GM12878 (cell line): Measurements from ENCODE around the gene FBXW12. TPM values are rescaled to one million over a fixed set of nuclear protein-coding genes. Genes with fewer than 3 reads are reported as not detected.
"Not testable (repeated sequence)": the region's sequence is repeated elsewhere in the genome, so short reads cannot be mapped to it uniquely, and the experiment has no call there.

ENCODE experiments used
- ATAC-seq: fragments of 200-7000 bp; cut with Tn5 transposase; 3 replicates; pipeline ENCODE4 v1.9.1; 2020; ENCODE audit warnings: mild to moderate bottlenecking, moderate library complexity
- BruUV-seq: library from RNA; stranded (reverse); fragments of 400-500 nt; replicated peaks from 2 replicates; lab custom pipeline; 2021; lab: Mats Ljungman, UMichigan
- CTCF ChIA-PET: fragments of 300-600 bp; sonication (Branson Sonifier 250); formaldehyde crosslinking; extraction: SDS; loops from one replicate; lab custom pipeline; 2021; ENCODE audit warnings: inconsistent platforms; lab: Yijun Ruan, JAX
- POLR2A ChIA-PET: fragments of 350-600 bp; formaldehyde crosslinking; extraction: SDS; loops from one replicate; lab custom pipeline; 2021; ENCODE audit warnings: inconsistent platforms; lab: Charles Lee
- RAD21 ChIA-PET: fragments of 300-600 bp; sonication (Branson Sonifier 250); formaldehyde crosslinking; loops from one replicate; lab custom pipeline; 2023; ENCODE audit warnings: antibody characterized with exemption; ENCODE audit not compliant: unreplicated experiment; lab: Charles Lee
- SMC1A ChIA-PET: fragments of 300-600 bp; sonication (Branson Sonifier 250); formaldehyde crosslinking; loops from one replicate; lab custom pipeline; 2023; ENCODE audit not compliant: unreplicated experiment, uncharacterized antibody; lab: Charles Lee
- DNase-seq: peaks from one replicate; pipeline ENCODE4 v3.0.0-alpha.2; 2011; ENCODE audit warnings: low read depth, low spot score
- FAIRE-seq: peaks from 3 replicates; lab custom pipeline; 2011; peaks lifted over from hg19 to GRCh38; lab: Jason Lieb, UNC
- H2AFZ ChIP-seq: 2 replicates; pipeline ENCODE4 v1.6.0; 2011; ENCODE audit warnings: low read depth, low read length, control low read depth; ENCODE audit not compliant: control insufficient read depth
- H3K27ac ChIP-seq: 2 replicates; pipeline ENCODE4 v1.5.1; 2011; ENCODE audit warnings: control low read depth; ENCODE audit not compliant: control insufficient read depth, insufficient read depth
- H3K27me3 ChIP-seq, 2 experiments: replicated peaks in 1 of 2; 2 replicates each; pipeline versions ENCODE4 v1.6.0 to v1.6.1; 2011; ENCODE audit warnings: low read length in 1 of 2; ENCODE audit not compliant: control insufficient read depth in 2 of 2, insufficient read depth in 2 of 2
- H3K36me3 ChIP-seq, 2 experiments: 2 replicates each; pipeline ENCODE4 v1.5.1; 2011; ENCODE audit warnings: low read length in 1 of 2; ENCODE audit not compliant: control insufficient read depth in 2 of 2, insufficient read depth in 2 of 2
- H3K4me1 ChIP-seq: 2 replicates; pipeline ENCODE4 v1.6.1; 2011; ENCODE audit warnings: mild to moderate bottlenecking, low read length, moderate library complexity, mixed read lengths; ENCODE audit not compliant: control insufficient read depth, insufficient read depth
- H3K4me2 ChIP-seq: 2 replicates; pipeline ENCODE4 v1.6.0; 2011; ENCODE audit warnings: control low read depth; ENCODE audit not compliant: control insufficient read depth, insufficient read depth
- H3K4me3 ChIP-seq: fragments of 200-600 bp; sonication (generic); 2 replicates; pipeline ENCODE4 v1.5.1; 2016
- H3K79me2 ChIP-seq: 2 replicates; pipeline ENCODE4 v1.6.0; 2011; ENCODE audit warnings: low read length; ENCODE audit not compliant: control insufficient read depth, insufficient read depth
- H3K9ac ChIP-seq: 2 replicates; pipeline ENCODE4 v1.8.0; 2011; ENCODE audit warnings: low read length, control low read depth, mixed read lengths; ENCODE audit not compliant: control insufficient read depth, insufficient read depth
- H3K9me3 ChIP-seq: replicated peaks from 3 replicates; pipeline ENCODE4 v1.5.1; 2011; ENCODE audit warnings: mild to moderate bottlenecking, low read length; ENCODE audit not compliant: control insufficient read depth, insufficient read depth
- H4K20me1 ChIP-seq: 2 replicates; pipeline ENCODE4 v1.6.0; 2011; ENCODE audit not compliant: control insufficient read depth, insufficient read depth
- WGBS: methylation state at CpG from one replicate; pipeline ENCODE4 v1.1.6; 2016; ENCODE audit warnings: low lambda C conversion rate; ENCODE audit not compliant: insufficient replicate concordance, insufficient coverage; ENCODE audit errors: missing lambda C conversion rate; 5-methylcytosine and 5-hydroxymethylcytosine counted together
- in situ Hi-C: fragments of 300-500 bp; cut with MboI; formaldehyde crosslinking; loops from 9 replicates; pipeline ENCODE4 v1.14.3; 2018; ENCODE audit warnings: mixed read lengths
- intact Hi-C: fragments of 100-400 bp; cut with micrococcal nuclease; formaldehyde crosslinking; loops from one replicate; pipeline ENCODE4 v1.14.2; 2022; ENCODE audit not compliant: unreplicated experiment
- polyA plus RNA-seq, 11 experiments: library from polyadenylated mRNA; depleted of rRNA in 4 of 11; unstranded in 6 of 11; stranded (reverse) in 5 of 11; fragments of >200 nt; fragmentation: Nextera tagmentation in 4 of 11; fragmentation: Illumina TruSeq in 1 of 11; extraction: Ambion mirVana in 4 of 11; extraction: Trizol in 1 of 11; gene quantifications; 1 replicate in 1 of 11; 2 replicates in 10 of 11; pipeline versions ENCODE4 v1.2.1 to v1.2.3, GENCODE V29; 2011 to 2016; ENCODE audit warnings: inconsistent platforms in 2 of 11, missing spikeins in 2 of 11, low read depth in 1 of 11
- total RNA-seq, 4 experiments: library from RNA; depleted of rRNA in 3 of 4; stranded (reverse); fragments of >200 nt in 3 of 4; fragmentation: Illumina TruSeq in 1 of 4; extraction: Trizol in 1 of 4; gene quantifications; 2 replicates each; pipeline versions ENCODE4 v1.2.1 to v1.2.3, GENCODE V29; 2013 to 2021

The FBXW12 gene
- total and polyA plus RNA-seq, 10 of the 15 experiments (the other 5 are each of a cell fraction or from before 2014, with no cell fraction given) = 0.04 to 0.18 (median 0.12) TPM; not detected in 4

- in situ Hi-C loops, H3K4me3 ChIP-seq, H3K4me1 ChIP-seq, BruUV-seq, H3K9me3 ChIP-seq, CTCF ChIA-PET, H4K20me1 ChIP-seq, H3K79me2 ChIP-seq, H3K4me2 ChIP-seq, RAD21 ChIA-PET, SMC1A ChIA-PET, H3K36me3 ChIP-seq, H3K27me3 ChIP-seq, POLR2A ChIA-PET, ATAC-seq, H3K9ac ChIP-seq, intact Hi-C loops, H3K27ac ChIP-seq, H2AFZ ChIP-seq, FAIRE-seq, DNase-seq: not testable (repeated sequence)
- 50% methylated on average over 10 of the region's 10 CpGs for WGBS
Observed at GRCh38 chr3:48331706-48332435, 40.1 kb upstream of the FBXW12 start.

- H3K79me2 ChIP-seq, H3K27ac ChIP-seq, H3K9ac ChIP-seq, H4K20me1 ChIP-seq, H3K27me3 ChIP-seq, H2AFZ ChIP-seq, in situ Hi-C loops, H3K4me1 ChIP-seq, FAIRE-seq, DNase-seq, H3K36me3 ChIP-seq, BruUV-seq, H3K9me3 ChIP-seq, ATAC-seq, H3K4me2 ChIP-seq, SMC1A ChIA-PET, RAD21 ChIA-PET, intact Hi-C loops, H3K4me3 ChIP-seq: not testable (repeated sequence)
- WGBS = 19% methylated on average over 15 of the region's 15 CpGs
- POLR2A ChIA-PET = interaction anchor here (0.6 kb wide), 1 partner anchor 1556 kb away, joined by 3 read pairs; no protein-coding TSS in a partner anchor
- CTCF ChIA-PET = interaction anchor here (0.5 to 0.6 kb wide), 4 partner anchors 16 to 165 kb away, joined by 3 to 4 read pairs (median 3); no protein-coding TSS in a partner anchor
Observed at GRCh38 chr3:48333346-48334245, 38.4 kb upstream of the FBXW12 start, which contains the start of gene SPINK8. TSS of gene SPINK8 (minus strand) at chr3:48333661. CDS start at chr3:48328341, 5,320 bp downstream.
